ENCODE data around the gene EPN1. TPM values are rescaled to one million over a fixed set of nuclear protein-coding genes. Genes with fewer than 3 reads are reported as not detected.
A peak's percentile ranks its signal among the peaks of the same experiment; 100 is the strongest.

Gene EPN1
- total and polyA plus RNA-seq, 2 of the 13 experiments (the other 11 are each of a cell fraction or from before 2014, with no cell fraction given) = 28.9 to 31.7 TPM

GRCh38 chr19:55674841-55675660 lies at the start of gene EPN1 (continued):
- TF ChIP-seq BRD4 (CRISPR knock-in tag; IDR thresholded peaks at IDR 0.05) (peak; percentile 58; the same call in 1 of the 2 replicates), ZNF281 (CRISPR knock-in tag; IDR thresholded peaks at IDR 0.05; ENCODE audit: borderline replicate concordance) (peak; percentile 85; the same call in 1 of the 2 replicates), RCOR2 (CRISPR knock-in tag; IDR thresholded peaks at IDR 0.05) (no peak), ZNF432 (CRISPR knock-in tag; IDR thresholded peaks at IDR 0.05; ENCODE audit: borderline replicate concordance) (no peak), RFX3 (CRISPR knock-in tag; IDR thresholded peaks at IDR 0.05) (peak; percentile 84), BATF2 (CRISPR knock-in tag; IDR thresholded peaks at IDR 0.05) (peak; percentile 60; the same call in 1 of the 2 replicates), ZNF274 (CRISPR knock-in tag; IDR thresholded peaks at IDR 0.05) (no peak), SP5 (CRISPR knock-in tag; IDR thresholded peaks at IDR 0.05; ENCODE audit: borderline replicate concordance, low read depth) (no peak), BRF2 (CRISPR knock-in tag; IDR thresholded peaks at IDR 0.05) (0 out of 2 replicates have a peak, but pooled peaks have one; percentile 57), TBX2 (CRISPR knock-in tag; IDR thresholded peaks at IDR 0.05; ENCODE audit: borderline replicate concordance) (peak; percentile 66), HIVEP1 (CRISPR knock-in tag; IDR thresholded peaks at IDR 0.05) (no peak), SAFB2 (CRISPR knock-in tag; IDR thresholded peaks at IDR 0.05; ENCODE audit: borderline replicate concordance, low read depth) (peak; percentile 89), DNMT3B (CRISPR knock-in tag; conservative IDR thresholded peaks at IDR 0.05) (no peak), YEATS2 (CRISPR knock-in tag; IDR thresholded peaks at IDR 0.05; ENCODE audit: borderline replicate concordance) (peak; percentile 90), MTA3 (CRISPR knock-in tag; IDR thresholded peaks at IDR 0.05) (no peak), POLR2AphosphoS5 (IDR thresholded peaks at IDR 0.05; ENCODE audit: low read depth, low read length) (peak; percentile 77), KLF12 (CRISPR knock-in tag; IDR thresholded peaks at IDR 0.05; ENCODE audit: borderline replicate concordance) (peak; percentile 57; the same call in 1 of the 2 replicates), TFAP4 (IDR thresholded peaks at IDR 0.05; ENCODE audit: borderline replicate concordance, low read depth) (peak; percentile 49; the same call in 1 of the 2 replicates), ZC3H4 (CRISPR knock-in tag; IDR thresholded peaks at IDR 0.05; ENCODE audit: borderline replicate concordance) (no peak), ZFX (CRISPR knock-in tag; IDR thresholded peaks at IDR 0.05; ENCODE audit: low read depth) (peak; percentile 74; the same call in 1 of the 2 replicates), ZNF101 (CRISPR knock-in tag; IDR thresholded peaks at IDR 0.05; ENCODE audit: borderline replicate concordance, low read depth) (no peak)
- TF ChIP-seq, protein P1, sequence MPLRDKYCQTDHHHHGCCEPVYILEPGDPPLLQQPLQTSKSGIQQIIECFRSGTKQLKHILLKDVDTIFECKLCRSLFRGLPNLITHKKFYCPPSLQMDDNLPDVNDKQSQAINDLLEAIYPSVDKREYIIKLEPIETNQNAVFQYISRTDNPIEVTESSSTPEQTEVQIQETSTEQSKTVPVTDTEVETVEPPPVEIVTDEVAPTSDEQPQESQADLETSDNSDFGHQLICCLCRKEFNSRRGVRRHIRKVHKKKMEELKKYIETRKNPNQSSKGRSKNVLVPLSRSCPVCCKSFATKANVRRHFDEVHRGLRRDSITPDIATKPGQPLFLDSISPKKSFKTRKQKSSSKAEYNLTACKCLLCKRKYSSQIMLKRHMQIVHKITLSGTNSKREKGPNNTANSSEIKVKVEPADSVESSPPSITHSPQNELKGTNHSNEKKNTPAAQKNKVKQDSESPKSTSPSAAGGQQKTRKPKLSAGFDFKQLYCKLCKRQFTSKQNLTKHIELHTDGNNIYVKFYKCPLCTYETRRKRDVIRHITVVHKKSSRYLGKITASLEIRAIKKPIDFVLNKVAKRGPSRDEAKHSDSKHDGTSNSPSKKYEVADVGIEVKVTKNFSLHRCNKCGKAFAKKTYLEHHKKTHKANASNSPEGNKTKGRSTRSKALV (CRISPR knock-in tag; IDR thresholded peaks at IDR 0.05) = no peak
